GM12892 (cell line): ENCODE measurements around the gene SLC25A22.

Experiments used
- POLR2A ChIP-seq: IDR thresholded peaks from 2 replicates; pipeline ENCODE4 v1.6.1; 2011; ENCODE audit warnings: low read depth, low read length, control low read depth
- POLR2AphosphoS5 ChIP-seq: IDR thresholded peaks from 2 replicates; pipeline ENCODE4 v1.6.1; 2011; ENCODE audit warnings: low read depth, low read length, control low read depth
- TAF1 ChIP-seq: IDR thresholded peaks from 2 replicates; pipeline ENCODE4 v1.6.1; 2011; ENCODE audit warnings: low read depth, mild to moderate bottlenecking, control low read depth, low read length, borderline replicate concordance

DNA sequence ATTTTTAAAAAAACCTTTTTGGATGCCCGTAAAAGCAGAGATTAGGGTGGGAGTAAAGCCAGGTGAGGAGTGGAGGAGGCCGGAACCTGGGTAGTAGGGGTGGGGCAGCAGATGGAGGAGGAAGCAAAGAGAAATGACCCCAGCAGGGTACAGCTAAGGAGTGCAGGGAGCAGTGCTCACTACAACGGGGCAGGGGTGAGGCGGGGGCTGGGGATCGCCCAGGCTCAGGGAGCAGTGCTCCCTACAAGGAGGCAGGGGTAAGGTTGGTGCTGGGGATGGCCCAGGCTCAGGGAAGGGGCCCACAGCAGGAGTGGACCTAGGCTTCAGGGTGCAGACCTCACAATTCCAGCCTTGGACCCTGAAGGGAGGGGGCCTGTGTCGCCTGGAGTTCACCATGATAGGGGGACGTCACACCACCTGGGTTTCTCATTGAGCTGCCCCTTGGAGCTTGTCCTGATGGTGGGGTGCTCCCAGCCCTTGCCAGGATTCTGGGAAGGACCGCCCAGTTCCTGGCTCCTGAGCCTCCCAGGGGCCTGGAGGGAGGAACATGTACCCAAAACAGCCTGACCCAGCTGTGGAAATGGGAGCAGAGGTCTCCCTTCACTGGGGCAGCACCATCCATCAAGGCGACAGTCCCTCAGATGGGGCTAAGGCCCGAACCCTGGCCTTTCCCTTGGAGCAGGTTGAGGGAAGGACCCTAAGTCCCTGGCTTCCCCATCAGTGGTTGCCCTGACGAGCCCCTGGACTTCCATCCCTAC, 17.8 kb upstream of the SLC25A22 start:
- no peak for TF ChIP-seq POLR2A
- no peak for TF ChIP-seq TAF1
- no peak; the same call in 1 of the 2 replicates for TF ChIP-seq POLR2AphosphoS5
